Gastrocnemius medialis (tissue), 4 donors: ENCODE measurements around the gene CACNB4. TPM values are rescaled to one million over a fixed set of nuclear protein-coding genes. Genes with fewer than 3 reads are reported as not detected.

ENCODE experiments used
- ATAC-seq, 2 donors: fragments of 150-250 bp; one replicate each; pipeline ENCODE4 v1.9.1; 2016
- DNase-seq, 2 donors: peaks; one replicate each; pipeline ENCODE4 v3.0.0-alpha.2; 2019
- H3K27ac ChIP-seq, 4 donors: fragments of 200-600 bp; sonication (generic); 1 replicate in 1 of 4; 2 replicates in 3 of 4; pipeline ENCODE4 v1.5.1; 2016 to 2018; ENCODE audit warnings: mild to moderate bottlenecking in 2 of 4, moderate library complexity in 1 of 4
- H3K27me3 ChIP-seq, 3 donors: fragments of 200-600 bp; sonication (generic) in 2 of 3; 1 replicate in 1 of 3; 2 replicates in 2 of 3; pipeline versions ENCODE4 v1.5.1 to v1.6.0; 2016 to 2019; ENCODE audit warnings: mild to moderate bottlenecking in 1 of 3, moderate library complexity in 1 of 3
- H3K36me3 ChIP-seq, 2 donors: fragments of 200-600 bp; sonication (generic) in 1 of 2; one replicate each; pipeline ENCODE4 v1.5.1; 2017 to 2018
- H3K4me1 ChIP-seq, 2 donors: fragments of 200-600 bp; sonication (generic) in 1 of 2; one replicate each; pipeline ENCODE4 v1.5.1; 2016 to 2017; ENCODE audit warnings: mild to moderate bottlenecking in 2 of 2
- H3K4me3 ChIP-seq, 4 donors: fragments of 200-600 bp; sonication (generic) in 3 of 4; 1 replicate in 1 of 4; 2 replicates in 3 of 4; pipeline ENCODE4 v1.5.1; 2016 to 2019; ENCODE audit warnings: mild to moderate bottlenecking in 2 of 4
- H3K9me3 ChIP-seq, 3 donors: fragments of 200-600 bp; sonication (generic) in 2 of 3; 1 replicate in 1 of 3; 2 replicates in 2 of 3; pipeline ENCODE4 v1.5.1; 2016 to 2019
- CTCF ChIP-seq, 5 experiments: fragments of 450-650 bp in 3 of 5; fragments of 200-600 bp in 2 of 5; sonication (generic) in 2 of 5; IDR thresholded peaks in 4 of 5; conservative IDR thresholded peaks in 1 of 5; 1 replicate in 4 of 5; 2 replicates in 1 of 5; pipeline ENCODE4 v1.5.1; 2016 to 2019; ENCODE audit warnings: antibody characterized with exemption in 5 of 5, mild to moderate bottlenecking in 3 of 5, moderate library complexity in 3 of 5
- POLR2A ChIP-seq, 2 donors: fragments of 450-650 bp; IDR thresholded peaks; one replicate each; pipeline ENCODE4 v1.6.1; 2017; ENCODE audit warnings: antibody characterized with exemption in 2 of 2, mild to moderate bottlenecking in 2 of 2, moderate library complexity in 2 of 2
- in situ Hi-C, 4 donors: fragments of 200-750 bp; cut with MboI; loops; one replicate each; pipeline versions ENCODE4 v1.15.0 to v1.8.0; 2017; ENCODE audit warnings: low sequenced_read_pairs in 4 of 4
- intact Hi-C: fragments of 100-400 bp; cut with DNase I; formaldehyde crosslinking; loops from one replicate; pipeline ENCODE4 v1.15.1; 2023; ENCODE audit warnings: low total_unique reads
- total RNA-seq, 4 donors: library from RNA; depleted of rRNA; stranded (reverse); fragments of >200 nt; gene quantifications; one replicate each; pipeline versions ENCODE4 v1.1.0 to v1.2.3, GENCODE V29; 2016

Gene CACNB4
- total RNA-seq, 4 donors from 2014 or later = 0.04 to 0.56 (median 0.36) TPM

- no peaks in the 10 kb centered on the region for H3K36me3 ChIP-seq
- H3K9me3 ChIP-seq = no peaks in the 10 kb centered on the region
- no peak overlapping the region for H3K27ac ChIP-seq
- TF ChIP-seq POLR2A (IDR thresholded peaks at IDR 0.05) = no peak
- TF ChIP-seq CTCF (IDR thresholded peaks at IDR 0.05 in 4 of 5, conservative IDR thresholded peaks at IDR 0.05 in 1 of 5) = no peak
- no peaks in the 10 kb centered on the region for H3K27me3 ChIP-seq
- no peak for DNase-seq
- in situ Hi-C loops (no loop called here), intact Hi-C loops (no loop called here)
- ATAC-seq = no peak
- H3K4me1 ChIP-seq = peaks cover 10% of the 10 kb centered on the region in 2 donors
- no peak overlapping the region for H3K4me3 ChIP-seq
These were observed 246.4 kb downstream of the CACNB4 start for GRCh38 chr2:151852260-151853069.

- H3K27ac ChIP-seq = no peak overlapping the region
- peaks cover 10% of the 10 kb centered on the region in 2 donors for H3K4me1 ChIP-seq
- H3K36me3 ChIP-seq = no peaks in the 10 kb centered on the region
- H3K9me3 ChIP-seq = no peaks in the 10 kb centered on the region
- H3K4me3 ChIP-seq = no peak overlapping the region
- H3K27me3 ChIP-seq = no peaks in the 10 kb centered on the region
- no peak for TF ChIP-seq POLR2A (IDR thresholded peaks at IDR 0.05)
- TF ChIP-seq CTCF (IDR thresholded peaks at IDR 0.05 in 4 of 5, conservative IDR thresholded peaks at IDR 0.05 in 1 of 5) = no peak
- DNase-seq (no peak), ATAC-seq (no peak)
- in situ Hi-C loops (no loop called here), intact Hi-C loops (no loop called here)
These were observed 247.1 kb downstream of the CACNB4 start for GRCh38 chr2:151851761-151852160.

GRCh38 chr2:151849413-151850010 is 249.3 kb downstream of the CACNB4 start:
- Histone ChIP-seq H3K9me3 (no peaks in the 10 kb centered on the region), H3K4me1 (peaks cover 10% of the 10 kb centered on the region in 2 donors), H3K27me3 (no peaks in the 10 kb centered on the region), H3K36me3 (no peaks in the 10 kb centered on the region), H3K4me3 (no peak overlapping the region), H3K27ac (no peak overlapping the region)
- intact Hi-C loops (no loop called here), in situ Hi-C loops (loop anchor here in 3 of 4 donors (10.0 to 25.0 kb wide), 3 partner anchors 145 to 863 kb away; partner anchors contain the start of genes ARL6IP6 (in 1 of the 3) and PRPF40A (in 1 of the 3))
- DNase-seq = no peak
- TF ChIP-seq POLR2A (IDR thresholded peaks at IDR 0.05) = no peak
- no peak for TF ChIP-seq CTCF (IDR thresholded peaks at IDR 0.05 in 4 of 5, conservative IDR thresholded peaks at IDR 0.05 in 1 of 5)
- ATAC-seq = no peak

- in situ Hi-C loops = loop anchor here in 3 of 4 donors (10.0 to 25.0 kb wide), 3 partner anchors 149 to 866 kb away; partner anchors contain the start of genes ARL6IP6 (in 1 of the 3) and PRPF40A (in 1 of the 3)
- Histone ChIP-seq H3K4me3 (no peak overlapping the region), H3K9me3 (no peaks in the 10 kb centered on the region), H3K27ac (no peak overlapping the region), H3K4me1 (no peaks in the 10 kb centered on the region), H3K27me3 (no peaks in the 10 kb centered on the region), H3K36me3 (no peaks in the 10 kb centered on the region)
- no peak for TF ChIP-seq CTCF (IDR thresholded peaks at IDR 0.05 in 4 of 5, conservative IDR thresholded peaks at IDR 0.05 in 1 of 5)
- TF ChIP-seq POLR2A (IDR thresholded peaks at IDR 0.05) = no peak
- no peak for DNase-seq
- intact Hi-C loops = no loop called here
- ATAC-seq = no peak
These were observed 253.0 kb downstream of the CACNB4 start for GRCh38 chr2:151845884-151846283.
